DMS 273 treated with DMSO at 0.1 percent for 48 hours (cell line): ENCODE results near the gene PRLR.
"Not testable (repeated sequence)": the region's sequence is repeated elsewhere in the genome, so short reads cannot be mapped to it uniquely, and the experiment has no call there.

Experiments
- DNase-seq: peaks from one replicate; lab custom pipeline; 2025; lab: John Stamatoyannopoulos, UW

Gene PRLR

DNA sequence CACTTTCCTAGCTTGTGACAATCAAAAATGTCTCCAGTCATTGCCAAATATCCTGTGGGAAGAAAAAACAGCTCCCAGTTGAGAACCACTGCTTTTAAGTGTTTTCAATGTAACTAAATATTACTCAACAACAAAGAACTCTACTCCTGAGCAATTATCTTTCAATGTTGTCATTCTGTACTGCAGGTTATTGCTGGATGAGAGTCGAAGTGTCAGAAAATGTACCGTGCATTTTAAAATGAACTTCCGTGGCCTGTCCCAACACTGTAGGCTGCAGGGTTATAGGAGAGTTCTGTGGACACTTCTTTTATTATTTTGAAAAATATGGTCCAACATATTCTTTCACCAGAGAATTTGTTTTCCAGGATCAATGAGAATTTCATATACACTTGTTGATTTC, 147.8 kb downstream of the PRLR start:
- DNase-seq: no peak

DNA sequence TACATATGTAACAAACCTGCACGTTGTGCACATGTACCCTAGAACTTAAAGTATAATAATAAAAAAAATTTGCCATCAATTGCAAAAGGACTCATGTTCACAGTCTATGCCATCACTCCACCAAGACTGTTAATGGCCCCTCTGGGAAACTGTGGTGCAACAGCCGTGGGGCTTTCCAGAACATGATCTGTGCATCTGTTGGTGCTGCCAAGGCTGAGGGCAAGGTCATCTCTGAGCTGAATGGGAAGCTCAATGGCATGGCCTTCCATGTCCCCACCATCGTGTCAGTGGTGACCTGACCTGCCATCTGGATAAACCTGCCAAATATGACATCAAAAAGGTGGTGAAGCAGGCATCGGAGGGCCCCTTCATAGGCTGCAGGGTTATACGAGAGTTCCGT, 149.2 kb downstream of the PRLR start:
- DNase-seq: no peak

- DNase-seq: no peak
Measured at GRCh38 chr5:35073160-35073559, 157.1 kb downstream of the PRLR start.

DNA sequence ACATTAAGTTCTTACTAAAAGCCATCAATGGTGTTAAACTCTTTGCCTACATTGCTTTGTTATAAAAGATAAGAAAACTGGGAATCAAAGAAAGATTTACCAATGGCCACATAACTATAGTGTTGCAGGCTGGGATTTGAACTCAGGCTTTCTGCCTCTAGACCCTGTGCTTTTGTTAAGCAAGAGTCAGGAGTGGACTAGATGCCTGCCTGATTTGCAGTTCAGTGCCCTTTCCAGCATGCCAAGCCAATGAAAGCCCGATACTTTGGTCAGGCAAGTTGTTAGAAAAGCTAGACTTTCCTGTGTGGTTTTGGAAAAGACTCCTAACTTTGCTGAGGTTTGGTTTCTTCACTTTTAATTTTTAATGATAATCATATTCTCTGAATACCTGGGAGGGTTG, 161.1 kb downstream of the PRLR start:
- DNase-seq: no peak

DNA sequence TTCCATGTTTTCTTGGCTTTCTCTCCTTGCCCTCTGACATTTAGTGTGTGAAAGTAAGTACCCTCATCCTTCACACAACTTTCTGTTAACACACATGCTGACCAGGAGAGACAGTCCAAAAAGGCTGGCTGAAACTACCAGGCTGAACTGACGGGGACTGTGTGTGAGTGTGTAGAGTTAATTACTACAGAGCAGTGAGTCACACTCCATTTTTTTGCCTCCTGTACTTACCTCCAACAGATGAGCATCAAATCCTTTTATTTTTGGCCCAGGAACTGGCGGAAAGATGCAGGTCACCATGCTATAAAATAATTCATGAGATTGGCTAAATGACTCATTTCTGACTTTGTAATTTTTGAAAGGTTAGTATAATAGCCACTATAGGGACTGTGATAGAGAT, 162.3 kb downstream of the PRLR start:
- no peak for DNase-seq

DNA sequence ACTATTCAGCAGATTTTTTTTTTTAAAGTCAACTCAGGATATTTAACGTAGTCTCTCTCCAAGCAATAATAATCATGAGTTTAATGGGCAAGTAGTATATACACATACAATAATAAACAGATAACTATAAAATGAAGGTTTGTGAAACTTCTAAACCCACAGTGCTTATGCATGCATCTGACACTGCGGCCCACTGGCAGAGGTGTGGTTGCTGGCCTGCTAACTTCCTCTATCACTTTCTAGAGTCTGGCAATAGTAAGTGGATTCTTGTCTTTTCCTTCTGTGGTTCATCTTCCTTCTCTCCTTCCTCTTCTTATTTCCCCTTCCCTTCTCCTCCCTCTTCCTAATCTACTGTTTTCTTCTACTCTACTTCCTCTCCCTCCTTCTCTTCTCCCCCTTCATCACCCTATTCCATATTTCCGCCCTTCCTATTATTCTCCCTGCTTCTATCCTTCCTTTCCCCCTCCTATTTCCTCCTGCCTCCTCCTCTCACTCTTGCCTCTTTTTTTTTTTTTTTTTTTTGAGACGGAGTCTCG, 164.0 kb downstream of the PRLR start:
- no peak for DNase-seq

- DNase-seq: no peak
Measured at GRCh38 chr5:35063414-35063813, 166.9 kb downstream of the PRLR start.

GRCh38 chr5:35061211-35061770, 169.0 kb downstream of the PRLR start:
- no peak for DNase-seq

DNA sequence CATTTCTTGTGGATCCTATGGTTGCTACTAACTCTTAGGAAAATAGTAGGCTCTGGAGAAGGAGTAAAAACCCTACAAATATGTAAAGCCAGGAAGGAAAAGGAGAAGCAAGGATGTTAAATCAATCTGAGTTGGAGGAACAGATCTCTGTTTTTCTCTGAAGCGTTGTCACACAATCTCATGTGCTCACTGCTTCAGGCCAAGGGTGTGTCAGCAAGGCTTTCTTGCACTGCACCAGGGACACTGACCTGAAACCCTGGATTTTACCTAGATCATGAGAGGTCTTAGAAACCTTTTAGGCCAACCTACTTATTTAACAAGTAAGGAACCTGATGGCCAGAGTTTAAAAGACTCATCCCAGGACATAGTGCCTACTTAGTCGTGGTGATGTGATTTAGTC, 170.1 kb downstream of the PRLR start:
- no peak for DNase-seq

GRCh38 chr5:35059251-35059650, 171.0 kb downstream of the PRLR start:
- no peak for DNase-seq

DNA sequence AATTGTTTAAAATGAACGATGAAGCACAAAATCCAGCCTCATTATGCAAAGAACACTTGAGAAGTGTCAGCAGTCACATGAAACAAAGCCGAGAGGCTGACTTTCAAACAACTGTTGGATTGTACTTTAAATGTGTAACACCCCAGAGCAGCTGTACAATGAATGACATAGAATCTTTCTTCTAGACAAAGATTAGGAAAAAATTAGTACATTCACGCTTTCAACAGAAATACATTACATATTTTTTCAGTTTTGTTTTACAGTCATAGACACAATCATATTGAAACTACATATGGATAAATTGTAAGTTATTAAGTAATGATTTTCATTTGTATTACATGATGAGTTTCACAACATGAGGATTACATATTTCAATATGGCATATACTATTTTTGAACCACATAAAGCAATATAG, 171.9 kb downstream of the PRLR start:
- no peak for DNase-seq

- no peak for DNase-seq
Measured at GRCh38 chr5:35056686-35057085, 173.6 kb downstream of the PRLR start.

- DNase-seq: no peak
Measured at GRCh38 chr5:35052838-35053237, 177.4 kb downstream of the PRLR start.

DNA sequence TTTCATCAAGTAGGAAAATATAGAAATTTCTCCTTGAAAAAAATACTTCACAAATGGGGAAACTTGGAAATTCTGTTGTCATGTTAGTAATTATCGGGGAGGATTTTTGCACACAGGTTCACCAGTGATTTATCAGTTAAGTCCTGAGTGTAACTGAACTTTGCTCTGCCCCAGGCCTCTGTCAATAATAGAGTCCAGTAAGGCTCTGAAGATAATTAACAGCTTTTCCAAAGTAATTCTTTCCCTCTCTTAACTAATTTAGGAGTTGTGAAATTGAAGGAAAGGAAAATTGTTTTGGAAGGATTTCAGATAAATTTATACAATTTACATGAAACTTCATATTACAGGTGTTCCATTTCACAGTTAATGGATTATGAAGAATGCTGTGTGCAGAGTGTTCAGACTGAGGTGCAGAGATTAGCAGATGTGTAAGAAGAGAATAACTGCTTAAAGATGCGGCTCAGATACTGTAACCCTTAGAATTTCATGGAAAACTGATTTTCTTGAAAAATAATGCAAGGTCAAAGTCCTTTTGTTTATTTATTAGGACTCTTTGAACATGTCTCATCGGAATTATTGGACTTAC, 179.7 kb downstream of the PRLR start:
- DNase-seq: no peak

GRCh38 chr5:35048910-35049309, 181.4 kb downstream of the PRLR start:
- no peak for DNase-seq

- DNase-seq: no peak
Measured at GRCh38 chr5:35047785-35048404, 182.4 kb downstream of the PRLR start, which contains the start of gene AGXT2. TSS of gene AGXT2 (minus strand) at chr5:35047949. CDS start at chr5:35047892, 57 bp downstream.

DNA sequence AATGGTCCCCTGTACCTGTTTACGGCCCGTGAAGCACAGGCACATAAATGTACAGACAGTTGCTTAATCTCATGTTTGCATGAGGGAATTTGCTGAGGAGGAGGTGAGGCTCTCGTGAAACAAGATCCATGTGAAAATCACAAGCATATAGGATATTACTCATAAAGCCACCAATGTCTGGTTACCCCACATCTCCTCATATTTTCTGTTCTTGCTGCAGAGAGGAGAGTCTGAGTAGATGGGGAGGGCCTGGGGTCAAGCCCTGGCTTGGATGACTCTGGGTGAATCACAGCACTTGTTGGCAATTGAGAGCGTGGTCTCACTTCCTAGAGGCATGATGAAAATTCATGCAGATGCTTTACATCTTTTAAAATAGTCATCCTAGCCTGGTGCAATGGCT, 183.5 kb downstream of the PRLR start:
- DNase-seq: no peak

- no peak for DNase-seq
Measured at GRCh38 chr5:35045280-35045679, 185.0 kb downstream of the PRLR start.

DNA sequence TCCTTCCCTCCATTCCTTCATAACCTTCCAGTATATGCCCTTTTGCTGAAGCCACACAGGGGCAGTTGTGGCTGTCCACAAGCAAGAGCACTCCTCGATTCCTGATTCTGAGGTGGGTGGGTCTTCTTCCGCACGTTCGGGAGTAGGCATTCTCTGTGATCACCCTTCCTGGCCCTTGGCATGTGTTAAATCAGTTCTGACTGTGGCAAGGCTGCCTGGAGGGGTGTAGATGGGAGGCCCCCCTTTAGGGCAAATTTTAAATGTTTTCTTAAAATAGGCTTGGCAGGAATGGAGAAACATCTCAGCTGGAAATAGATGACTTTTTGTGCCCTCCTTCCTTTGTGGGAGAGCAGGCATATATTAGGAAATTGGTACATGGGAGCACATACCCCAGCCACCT, 185.6 kb downstream of the PRLR start:
- DNase-seq: no peak

DNA sequence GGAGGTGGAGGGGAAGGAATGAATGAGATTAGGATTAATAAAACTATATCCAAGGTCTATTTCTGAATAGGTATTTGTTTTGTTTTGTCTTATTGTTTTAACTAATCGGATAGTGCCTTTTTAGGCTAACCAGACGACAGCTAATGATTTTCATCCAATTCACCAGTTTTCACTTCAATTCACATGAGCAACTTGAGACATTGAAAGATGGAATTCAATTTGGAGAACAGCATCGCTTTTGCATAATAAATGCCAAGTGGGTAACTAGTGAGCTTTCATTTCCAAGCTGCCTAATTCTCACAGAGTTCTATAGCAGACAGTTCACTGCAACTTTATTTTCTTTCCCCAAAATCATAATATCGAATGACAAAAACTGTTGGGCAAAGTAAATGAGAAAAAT, 187.5 kb downstream of the PRLR start:
- no peak for DNase-seq

GRCh38 chr5:35041261-35041660, 189.0 kb downstream of the PRLR start:
- no peak for DNase-seq

GRCh38 chr5:35038891-35039290, 191.4 kb downstream of the PRLR start:
- no peak for DNase-seq

- DNase-seq: no peak
Measured at GRCh38 chr5:35036536-35036935, 193.8 kb downstream of the PRLR start.

DNA sequence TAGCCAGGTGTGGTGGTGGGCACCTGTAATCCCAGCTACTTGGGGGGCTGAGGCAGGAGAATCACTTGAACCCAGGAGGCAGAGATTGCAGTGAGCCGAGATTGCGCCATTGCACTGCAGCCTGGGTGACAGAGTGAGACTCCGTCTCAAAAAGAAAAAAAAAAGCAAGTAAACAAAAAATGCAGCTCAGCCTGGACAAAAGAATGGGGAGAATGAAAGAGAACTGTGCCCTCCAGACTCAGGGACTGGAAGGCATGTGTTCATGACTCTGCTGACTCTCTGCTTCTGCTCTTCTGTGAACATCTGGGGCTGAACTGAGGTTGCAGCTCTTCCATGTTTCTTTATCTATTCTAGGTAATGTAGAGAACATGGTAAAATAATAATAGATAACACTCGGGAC, 194.4 kb downstream of the PRLR start:
- DNase-seq: not testable (repeated sequence)
